HepG2 (cell line): ENCODE measurements around the gene SKIL. TPM values are rescaled to one million over a fixed set of nuclear protein-coding genes. Genes with fewer than 3 reads are reported as not detected.

ENCODE experiments used
- ATAC-seq: fragments of 200-7000 bp; cut with Tn5 transposase; 3 replicates; pipeline ENCODE4 v1.9.1; 2020; ENCODE audit warnings: mild to moderate bottlenecking, moderate library complexity
- BruUV-seq: library from RNA; stranded (reverse); fragments of 400-500 nt; replicated peaks from 2 replicates; lab custom pipeline; 2021; lab: Mats Ljungman, UMichigan
- CTCF ChIA-PET: fragments of 300-600 bp; formaldehyde crosslinking; extraction: SDS; loops from one replicate; lab custom pipeline; 2021; ENCODE audit warnings: low total read pairs, inconsistent platforms, low intra/inter-chr PET ratio; lab: Yijun Ruan, JAX
- POLR2A ChIA-PET: fragments of 350-600 bp; sonication (Branson Sonifier 250); formaldehyde crosslinking; loops from one replicate; lab custom pipeline; 2020; ENCODE audit warnings: antibody characterized with exemption, inconsistent platforms; lab: Yijun Ruan, JAX
- DNase-seq: peaks from one replicate; pipeline ENCODE4 v3.0.0-alpha.2; 2015; ENCODE audit warnings: low spot score
- FAIRE-seq: peaks from 3 replicates; lab custom pipeline; 2011; peaks lifted over from hg19 to GRCh38; lab: Jason Lieb, UNC
- H2AFZ ChIP-seq: one replicate; pipeline ENCODE4 v1.6.1; 2011; ENCODE audit warnings: low read length, inconsistent platforms
- H3K27ac ChIP-seq: fragments of 300-600 bp; 3 replicates; pipeline ENCODE4 v1.8.0; 2011; ENCODE audit warnings: mixed run types, mild to moderate bottlenecking, mixed read lengths, low read length, inconsistent platforms; ENCODE audit not compliant: insufficient read depth; ENCODE audit errors: extremely low read length
- H3K27me3 ChIP-seq, 2 experiments: fragments of 200-600 bp in 1 of 2; 2 replicates in 1 of 2; 3 replicates in 1 of 2; pipeline versions ENCODE4 v1.6.0 to v1.8.0; 2011; ENCODE audit warnings: low read length in 2 of 2, mild to moderate bottlenecking in 2 of 2, moderate library complexity in 2 of 2, inconsistent platforms in 1 of 2; ENCODE audit not compliant: insufficient read depth in 2 of 2, control insufficient read depth in 1 of 2
- H3K36me3 ChIP-seq, 2 experiments: fragments of 200-600 bp in 1 of 2; replicated peaks in 1 of 2; 2 replicates in 1 of 2; 3 replicates in 1 of 2; pipeline versions ENCODE4 v1.5.1 to v1.8.0; 2011; ENCODE audit warnings: low read length in 2 of 2, inconsistent platforms in 1 of 2; ENCODE audit not compliant: insufficient read depth in 2 of 2, control insufficient read depth in 1 of 2
- H3K4me1 ChIP-seq: 2 replicates; pipeline ENCODE4 v1.5.1; 2012; ENCODE audit warnings: low read length, inconsistent platforms; ENCODE audit not compliant: insufficient read depth
- H3K4me2 ChIP-seq: 2 replicates; pipeline ENCODE4 v1.6.0; 2011; ENCODE audit warnings: low read depth, low read length, inconsistent platforms
- H3K4me3 ChIP-seq, 3 experiments: fragments of 200-600 bp in 1 of 3; sonication (generic), shearing (Covaris generic) in 1 of 3; replicated peaks in 1 of 3; 2 replicates each; pipeline ENCODE4 v1.5.1; 2011 to 2016; ENCODE audit warnings: low read length in 3 of 3, inconsistent platforms in 2 of 3, low read depth in 2 of 3, mild to moderate bottlenecking in 2 of 3, control low read depth in 1 of 3, mixed read lengths in 1 of 3; ENCODE audit not compliant: insufficient read depth in 1 of 3
- H3K79me2 ChIP-seq: one replicate; pipeline ENCODE4 v1.6.1; 2011; ENCODE audit warnings: low read length, inconsistent platforms; ENCODE audit not compliant: insufficient read depth
- H3K9ac ChIP-seq: 2 replicates; pipeline ENCODE4 v1.6.0; 2011; ENCODE audit warnings: mild to moderate bottlenecking, low read depth, low read length, inconsistent platforms; ENCODE audit not compliant: insufficient read depth
- H3K9me3 ChIP-seq: 2 replicates; pipeline ENCODE4 v1.5.1; 2012; ENCODE audit warnings: mild to moderate bottlenecking, low read length
- H4K20me1 ChIP-seq: 2 replicates; pipeline ENCODE4 v1.6.0; 2011; ENCODE audit warnings: inconsistent platforms, mild to moderate bottlenecking, low read length, moderate library complexity; ENCODE audit not compliant: insufficient read depth
- ATF1 ChIP-seq: IDR thresholded peaks from 2 replicates; pipeline ENCODE4 v1.6.1; 2016; ENCODE audit warnings: mild to moderate bottlenecking, control low read depth
- BRD4 ChIP-seq: sonication (generic); formaldehyde crosslinking; IDR thresholded peaks from 2 replicates; pipeline ENCODE4 v1.4.0; 2020; ENCODE audit warnings: missing genetic modification reagents
- SMAD3 ChIP-seq: sonication (generic); formaldehyde crosslinking; IDR thresholded peaks from 2 replicates; pipeline ENCODE4 v1.4.0; 2020; ENCODE audit warnings: missing genetic modification reagents
- ZBTB1 ChIP-seq: sonication (generic); formaldehyde crosslinking; IDR thresholded peaks from 2 replicates; pipeline ENCODE4 v1.4.0; 2020; ENCODE audit warnings: missing genetic modification reagents, borderline replicate concordance
- WGBS: methylation state at CpG from one replicate; pipeline ENCODE4 v1.1.6; 2017; ENCODE audit warnings: low lambda C conversion rate; 5-methylcytosine and 5-hydroxymethylcytosine counted together
- in situ Hi-C: cut with HindIII; loops from 2 replicates; pipeline ENCODE4 v1.10.0; 2017; ENCODE audit warnings: low pct_unique_long_range_greater_than_20kb; ENCODE audit not compliant: extremely low pct_ligation_motif_present
- intact Hi-C: fragments of 100-400 bp; cut with micrococcal nuclease; formaldehyde crosslinking; loops from one replicate; pipeline ENCODE4 v1.10.0; 2022; ENCODE audit not compliant: unreplicated experiment
- polyA plus RNA-seq, 8 experiments: library from polyadenylated mRNA; depleted of rRNA in 3 of 8; stranded (reverse) in 7 of 8; unstranded in 1 of 8; fragments of >200 nt; fragmentation: Illumina TruSeq in 4 of 8; extraction: Trizol in 4 of 8; gene quantifications; 2 replicates each; pipeline versions ENCODE4 v1.2.1 to v1.2.3, GENCODE V29; 2011 to 2016; ENCODE audit warnings: low read depth in 4 of 8, missing spikeins in 1 of 8, mixed read lengths in 1 of 8; ENCODE audit not compliant: insufficient read depth in 1 of 8
- total RNA-seq, 5 experiments: library from RNA; depleted of rRNA; stranded (reverse); fragments of >200 nt; fragmentation: Illumina TruSeq; extraction: Trizol; gene quantifications; 2 replicates each; pipeline ENCODE4 v1.2.3, GENCODE V29; 2016; ENCODE audit warnings: low read depth in 1 of 5
- TF ChIP-seq, protein P1 (sequence below): sonication (generic); formaldehyde crosslinking; IDR thresholded peaks from 2 replicates; pipeline ENCODE4 v1.4.0; 2020; ENCODE audit warnings: missing genetic modification reagents
- TF ChIP-seq, protein P2 (sequence below), 2 experiments: sonication (generic) in 1 of 2; formaldehyde crosslinking in 1 of 2; IDR thresholded peaks; 2 replicates each; pipeline versions ENCODE4 v1.4.0 to v1.6.1; 2016 to 2020; ENCODE audit warnings: borderline replicate concordance in 1 of 2, low read depth in 1 of 2, mild to moderate bottlenecking in 1 of 2, missing genetic modification reagents in 1 of 2
- TF ChIP-seq, protein P3 (sequence below): sonication (generic); formaldehyde crosslinking; IDR thresholded peaks from 2 replicates; pipeline ENCODE4 v1.4.0; 2020; ENCODE audit warnings: mild to moderate bottlenecking, low read depth, missing genetic modification reagents

The SKIL gene
- total and polyA plus RNA-seq, 2 of the 13 experiments (the other 11 are each of a cell fraction or from before 2014, with no cell fraction given), result 5.2 to 20.7 TPM

DNA sequence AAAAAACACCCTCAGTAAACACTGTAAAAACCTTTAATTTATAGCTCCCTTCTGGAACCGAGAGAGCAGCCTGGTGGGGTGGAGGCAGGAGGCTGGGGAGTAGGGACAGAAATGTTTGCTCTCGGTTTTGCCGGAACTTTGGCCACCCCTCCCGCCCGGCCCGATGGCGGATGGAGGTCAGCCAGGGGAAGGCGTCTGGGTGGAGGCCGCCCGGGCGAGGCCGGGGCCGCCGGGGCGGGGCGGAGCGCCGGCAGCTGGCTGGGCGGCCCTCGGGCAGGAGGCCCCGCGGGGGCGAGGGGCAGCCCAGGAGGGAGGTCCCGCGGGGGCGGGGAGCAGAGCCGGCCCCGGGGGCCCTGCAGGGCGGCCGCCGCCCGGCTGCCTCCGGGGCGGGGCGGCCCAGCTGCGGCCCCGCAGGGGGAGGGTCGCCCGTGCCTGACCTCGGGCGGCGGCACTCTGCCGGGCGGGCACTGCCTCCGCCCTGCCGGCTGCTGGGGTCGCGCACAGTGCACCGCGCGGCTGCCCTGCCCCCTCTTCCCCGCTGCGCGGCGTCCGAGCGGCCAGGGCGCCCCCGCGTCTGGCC, 829 bp upstream of the SKIL start:
- intact Hi-C loops, result loop anchor here (1.0 to 2.0 kb wide), 3 partner anchors 25 to 176 kb away; partner anchors contain the start of gene PHC3
- FAIRE-seq, result no peak
- TF ChIP-seq ZBTB1 (CRISPR knock-in tag) (no peak), ATF1 (CRISPR knock-in tag) (no peak), SMAD3 (no peak), BRD4 (no peak)
- TF ChIP-seq, protein P1, sequence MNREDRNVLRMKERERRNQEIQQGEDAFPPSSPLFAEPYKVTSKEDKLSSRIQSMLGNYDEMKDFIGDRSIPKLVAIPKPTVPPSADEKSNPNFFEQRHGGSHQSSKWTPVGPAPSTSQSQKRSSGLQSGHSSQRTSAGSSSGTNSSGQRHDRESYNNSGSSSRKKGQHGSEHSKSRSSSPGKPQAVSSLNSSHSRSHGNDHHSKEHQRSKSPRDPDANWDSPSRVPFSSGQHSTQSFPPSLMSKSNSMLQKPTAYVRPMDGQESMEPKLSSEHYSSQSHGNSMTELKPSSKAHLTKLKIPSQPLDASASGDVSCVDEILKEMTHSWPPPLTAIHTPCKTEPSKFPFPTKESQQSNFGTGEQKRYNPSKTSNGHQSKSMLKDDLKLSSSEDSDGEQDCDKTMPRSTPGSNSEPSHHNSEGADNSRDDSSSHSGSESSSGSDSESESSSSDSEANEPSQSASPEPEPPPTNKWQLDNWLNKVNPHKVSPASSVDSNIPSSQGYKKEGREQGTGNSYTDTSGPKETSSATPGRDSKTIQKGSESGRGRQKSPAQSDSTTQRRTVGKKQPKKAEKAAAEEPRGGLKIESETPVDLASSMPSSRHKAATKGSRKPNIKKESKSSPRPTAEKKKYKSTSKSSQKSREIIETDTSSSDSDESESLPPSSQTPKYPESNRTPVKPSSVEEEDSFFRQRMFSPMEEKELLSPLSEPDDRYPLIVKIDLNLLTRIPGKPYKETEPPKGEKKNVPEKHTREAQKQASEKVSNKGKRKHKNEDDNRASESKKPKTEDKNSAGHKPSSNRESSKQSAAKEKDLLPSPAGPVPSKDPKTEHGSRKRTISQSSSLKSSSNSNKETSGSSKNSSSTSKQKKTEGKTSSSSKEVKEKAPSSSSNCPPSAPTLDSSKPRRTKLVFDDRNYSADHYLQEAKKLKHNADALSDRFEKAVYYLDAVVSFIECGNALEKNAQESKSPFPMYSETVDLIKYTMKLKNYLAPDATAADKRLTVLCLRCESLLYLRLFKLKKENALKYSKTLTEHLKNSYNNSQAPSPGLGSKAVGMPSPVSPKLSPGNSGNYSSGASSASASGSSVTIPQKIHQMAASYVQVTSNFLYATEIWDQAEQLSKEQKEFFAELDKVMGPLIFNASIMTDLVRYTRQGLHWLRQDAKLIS (CRISPR knock-in tag), result no peak
- TF ChIP-seq, protein P2, sequence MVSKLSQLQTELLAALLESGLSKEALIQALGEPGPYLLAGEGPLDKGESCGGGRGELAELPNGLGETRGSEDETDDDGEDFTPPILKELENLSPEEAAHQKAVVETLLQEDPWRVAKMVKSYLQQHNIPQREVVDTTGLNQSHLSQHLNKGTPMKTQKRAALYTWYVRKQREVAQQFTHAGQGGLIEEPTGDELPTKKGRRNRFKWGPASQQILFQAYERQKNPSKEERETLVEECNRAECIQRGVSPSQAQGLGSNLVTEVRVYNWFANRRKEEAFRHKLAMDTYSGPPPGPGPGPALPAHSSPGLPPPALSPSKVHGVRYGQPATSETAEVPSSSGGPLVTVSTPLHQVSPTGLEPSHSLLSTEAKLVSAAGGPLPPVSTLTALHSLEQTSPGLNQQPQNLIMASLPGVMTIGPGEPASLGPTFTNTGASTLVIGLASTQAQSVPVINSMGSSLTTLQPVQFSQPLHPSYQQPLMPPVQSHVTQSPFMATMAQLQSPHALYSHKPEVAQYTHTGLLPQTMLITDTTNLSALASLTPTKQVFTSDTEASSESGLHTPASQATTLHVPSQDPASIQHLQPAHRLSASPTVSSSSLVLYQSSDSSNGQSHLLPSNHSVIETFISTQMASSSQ (IDR thresholded peaks at IDR 0.05; ENCODE audit: low read depth), result no peak
- TF ChIP-seq, protein P2 (CRISPR knock-in tag; IDR thresholded peaks at IDR 0.05; ENCODE audit: borderline replicate concordance), result peak; percentile 5; the same call in 1 of the 2 replicates
- TF ChIP-seq, protein P3, sequence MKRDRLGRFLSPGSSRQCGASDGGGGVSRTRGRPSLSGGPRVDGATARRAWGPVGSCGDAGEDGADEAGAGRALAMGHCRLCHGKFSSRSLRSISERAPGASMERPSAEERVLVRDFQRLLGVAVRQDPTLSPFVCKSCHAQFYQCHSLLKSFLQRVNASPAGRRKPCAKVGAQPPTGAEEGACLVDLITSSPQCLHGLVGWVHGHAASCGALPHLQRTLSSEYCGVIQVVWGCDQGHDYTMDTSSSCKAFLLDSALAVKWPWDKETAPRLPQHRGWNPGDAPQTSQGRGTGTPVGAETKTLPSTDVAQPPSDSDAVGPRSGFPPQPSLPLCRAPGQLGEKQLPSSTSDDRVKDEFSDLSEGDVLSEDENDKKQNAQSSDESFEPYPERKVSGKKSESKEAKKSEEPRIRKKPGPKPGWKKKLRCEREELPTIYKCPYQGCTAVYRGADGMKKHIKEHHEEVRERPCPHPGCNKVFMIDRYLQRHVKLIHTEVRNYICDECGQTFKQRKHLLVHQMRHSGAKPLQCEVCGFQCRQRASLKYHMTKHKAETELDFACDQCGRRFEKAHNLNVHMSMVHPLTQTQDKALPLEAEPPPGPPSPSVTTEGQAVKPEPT (CRISPR knock-in tag), result no peak

More for the DNA sequence above, 829 bp upstream of the SKIL start:
- H3K36me3 ChIP-seq, result peaks cover 2 to 4% of the 10 kb centered on the region in 2 experiments; a peak in 1 of 5 replicates
- no peaks in the 10 kb centered on the region; a peak in 2 of 5 replicates for H3K27me3 ChIP-seq
- POLR2A ChIA-PET, result interaction anchor here (0.6 to 2.1 kb wide), 14 partner anchors 9 to 1484 kb away, joined by 3 to 8 read pairs (median 4); no protein-coding TSS in a partner anchor
- peak overlapping the region; percentile 87 for H3K9ac ChIP-seq
- CTCF ChIA-PET, result interaction anchor here (1.1 to 1.4 kb wide), 2 partner anchors 45 to 47 kb away, joined by 3 read pairs; no protein-coding TSS in a partner anchor
- BruUV-seq, result no TSS peak
- peak overlapping the region; percentile 68 to 75 (median 72) for H3K4me3 ChIP-seq
- H3K9me3 ChIP-seq, result no peaks in the 10 kb centered on the region
- H3K4me1 ChIP-seq, result peaks cover 57% of the 10 kb centered on the region
- peak overlapping the region; percentile 94 for H3K27ac ChIP-seq
- in situ Hi-C loops, result no loop called here
- H4K20me1 ChIP-seq, result no peaks in the 10 kb centered on the region; the same call in 1 of the 2 replicates
- no peak overlapping the region for H2AFZ ChIP-seq
- H3K79me2 ChIP-seq, result peaks cover 14% of the 10 kb centered on the region
- 1% methylated on average over 12 of the region's 60 CpGs for WGBS
- peak overlapping the region; percentile 89 for H3K4me2 ChIP-seq
- ATAC-seq (peak; percentile 87), DNase-seq (peak; percentile 83)
